AG09319 (cell line): ENCODE measurements around the gene NCOA6.
A peak's percentile ranks its signal among the peaks of the same experiment; 100 is the strongest.

ENCODE experiments used
- DNase-seq: peaks from one replicate; pipeline ENCODE4 v3.0.0-alpha.2; 2010; ENCODE audit warnings: low read depth; ENCODE audit errors: extremely low read depth
- TF ChIP-seq, protein P1 (sequence below): IDR thresholded peaks from 2 replicates; pipeline ENCODE4 v1.5.1; 2011; ENCODE audit warnings: low read depth, mild to moderate bottlenecking, inconsistent platforms, low read length, moderate library complexity

The NCOA6 gene

DNA sequence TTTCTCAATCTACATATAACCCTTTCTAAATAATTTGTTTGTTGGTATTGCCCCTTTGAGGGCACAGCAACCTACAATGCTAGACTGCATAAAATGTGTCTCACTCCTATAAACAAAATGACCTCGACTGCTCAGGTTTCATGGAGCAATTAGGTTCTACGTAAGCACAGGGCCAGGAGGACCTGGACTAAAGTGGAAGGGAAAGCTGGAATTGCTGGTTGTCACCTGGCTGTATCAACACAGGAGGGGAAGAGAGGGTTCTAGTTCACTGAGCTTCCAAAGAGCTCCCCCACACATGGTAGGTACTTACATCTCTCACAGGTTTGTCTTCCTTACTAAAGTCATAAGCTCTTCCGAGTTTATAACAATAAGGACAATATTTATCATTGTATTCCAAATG lies 51.0 kb downstream of the NCOA6 start:
- no peak for DNase-seq
- TF ChIP-seq, protein P1, sequence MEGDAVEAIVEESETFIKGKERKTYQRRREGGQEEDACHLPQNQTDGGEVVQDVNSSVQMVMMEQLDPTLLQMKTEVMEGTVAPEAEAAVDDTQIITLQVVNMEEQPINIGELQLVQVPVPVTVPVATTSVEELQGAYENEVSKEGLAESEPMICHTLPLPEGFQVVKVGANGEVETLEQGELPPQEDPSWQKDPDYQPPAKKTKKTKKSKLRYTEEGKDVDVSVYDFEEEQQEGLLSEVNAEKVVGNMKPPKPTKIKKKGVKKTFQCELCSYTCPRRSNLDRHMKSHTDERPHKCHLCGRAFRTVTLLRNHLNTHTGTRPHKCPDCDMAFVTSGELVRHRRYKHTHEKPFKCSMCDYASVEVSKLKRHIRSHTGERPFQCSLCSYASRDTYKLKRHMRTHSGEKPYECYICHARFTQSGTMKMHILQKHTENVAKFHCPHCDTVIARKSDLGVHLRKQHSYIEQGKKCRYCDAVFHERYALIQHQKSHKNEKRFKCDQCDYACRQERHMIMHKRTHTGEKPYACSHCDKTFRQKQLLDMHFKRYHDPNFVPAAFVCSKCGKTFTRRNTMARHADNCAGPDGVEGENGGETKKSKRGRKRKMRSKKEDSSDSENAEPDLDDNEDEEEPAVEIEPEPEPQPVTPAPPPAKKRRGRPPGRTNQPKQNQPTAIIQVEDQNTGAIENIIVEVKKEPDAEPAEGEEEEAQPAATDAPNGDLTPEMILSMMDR = no peak

DNA sequence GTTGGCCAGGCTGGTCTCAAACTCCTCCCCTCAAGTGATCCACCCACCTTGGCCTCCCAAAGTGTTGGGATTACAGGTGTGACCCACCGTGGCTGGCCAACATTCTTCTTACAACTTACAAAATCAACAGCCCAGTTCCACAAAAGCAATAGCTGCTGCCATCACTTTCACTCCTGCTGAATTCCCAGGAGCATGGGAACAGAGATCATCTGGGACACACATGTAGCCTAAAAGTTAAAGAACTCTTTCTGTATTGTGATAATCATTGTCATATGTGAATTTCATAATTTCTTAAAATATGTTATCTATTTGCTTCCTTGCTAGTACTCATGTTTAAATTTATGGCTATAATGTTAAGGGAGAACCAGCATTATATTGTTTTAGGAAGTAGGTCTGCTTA lies 51.7 kb downstream of the NCOA6 start:
- peak; percentile 34 for DNase-seq
- TF ChIP-seq, protein P1 = no peak

DNA sequence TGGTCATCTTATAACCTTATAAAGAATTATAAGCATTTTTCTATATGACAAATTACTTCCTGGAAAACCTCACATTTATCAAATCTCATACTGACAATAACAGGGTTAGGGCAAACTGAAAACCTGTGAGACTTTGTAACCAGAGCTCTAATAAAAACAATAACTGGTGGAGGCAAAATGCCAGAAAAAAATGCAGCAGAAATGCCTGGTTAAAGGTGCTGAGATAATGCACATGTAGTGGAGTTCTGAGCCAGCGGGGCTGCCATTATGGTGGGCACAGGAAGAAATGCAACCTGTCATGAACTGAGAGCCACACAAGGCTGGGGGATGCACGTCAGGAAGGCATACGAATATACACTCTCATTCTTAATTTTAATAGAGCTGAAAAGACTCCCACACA lies 53.0 kb downstream of the NCOA6 start:
- TF ChIP-seq, protein P1 = no peak
- DNase-seq = no peak

DNA sequence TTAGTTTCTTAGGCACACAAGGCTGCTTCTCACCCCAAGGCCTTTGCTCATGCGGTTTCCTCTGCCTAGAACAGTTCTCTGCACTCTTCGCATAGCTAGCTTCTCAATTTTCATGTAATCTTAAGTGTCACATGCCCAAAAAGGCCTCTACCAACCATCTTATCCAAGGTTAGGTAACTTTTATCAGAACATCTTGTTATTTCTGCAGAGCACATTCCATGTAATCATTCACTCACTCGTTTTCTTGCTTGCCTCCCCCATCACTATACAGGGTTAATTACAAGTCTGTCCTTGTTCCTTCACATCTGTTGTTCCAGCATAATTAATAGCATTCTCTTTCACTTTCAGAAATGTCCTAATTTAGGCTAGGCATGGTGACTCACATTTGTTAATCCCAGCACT lies 53.8 kb downstream of the NCOA6 start:
- TF ChIP-seq, protein P1 = no peak

DNA sequence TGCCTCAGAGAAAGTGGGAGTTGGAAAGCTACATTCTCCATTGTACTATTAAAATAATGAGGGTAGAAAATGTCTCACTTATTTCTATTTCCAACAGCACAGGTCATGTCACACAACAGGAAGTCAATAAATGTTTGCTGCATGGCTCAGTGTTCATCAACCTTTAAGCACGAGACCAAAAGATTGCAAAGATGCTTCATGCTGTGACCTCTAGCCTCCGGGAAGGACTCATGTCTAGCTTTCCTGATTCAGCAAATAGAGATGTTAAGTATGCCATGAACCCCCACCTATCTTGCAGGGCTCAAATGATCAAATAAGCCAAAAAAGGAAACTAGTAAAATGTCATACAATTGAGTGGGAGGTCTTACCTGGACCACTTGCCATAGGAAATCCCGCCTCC lies 57.4 kb downstream of the NCOA6 start:
- no peak for DNase-seq

More for the DNA sequence above, 53.8 kb downstream of the NCOA6 start:
- DNase-seq = peak; percentile 24

DNA sequence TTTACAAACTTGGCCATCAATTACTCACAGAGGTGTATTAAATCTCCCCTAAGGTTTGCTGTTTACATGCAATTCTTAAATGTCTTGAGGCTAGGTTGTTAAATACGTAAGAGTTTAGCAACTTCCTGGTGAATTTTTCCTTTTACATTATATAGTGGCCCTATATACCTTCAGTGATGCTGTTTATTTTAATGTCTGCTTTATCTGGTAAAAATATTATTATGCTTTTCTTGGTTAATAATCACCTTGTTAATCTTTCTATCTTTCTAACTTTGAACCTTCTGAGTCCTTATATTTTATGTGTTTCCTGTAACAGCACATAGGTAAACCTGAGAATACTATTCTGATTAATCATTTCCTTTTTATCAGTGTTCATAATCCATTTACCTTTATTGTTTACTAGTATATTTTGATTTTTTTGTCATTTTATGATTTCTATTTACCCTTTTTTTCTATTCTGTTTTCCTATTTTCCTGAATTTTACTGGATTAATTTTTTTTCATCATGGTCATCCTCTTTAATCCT lies 63.4 kb downstream of the NCOA6 start:
- TF ChIP-seq, protein P1 = no peak
- DNase-seq = no peak

More for the DNA sequence above, 57.4 kb downstream of the NCOA6 start:
- TF ChIP-seq, protein P1 = no peak

DNA sequence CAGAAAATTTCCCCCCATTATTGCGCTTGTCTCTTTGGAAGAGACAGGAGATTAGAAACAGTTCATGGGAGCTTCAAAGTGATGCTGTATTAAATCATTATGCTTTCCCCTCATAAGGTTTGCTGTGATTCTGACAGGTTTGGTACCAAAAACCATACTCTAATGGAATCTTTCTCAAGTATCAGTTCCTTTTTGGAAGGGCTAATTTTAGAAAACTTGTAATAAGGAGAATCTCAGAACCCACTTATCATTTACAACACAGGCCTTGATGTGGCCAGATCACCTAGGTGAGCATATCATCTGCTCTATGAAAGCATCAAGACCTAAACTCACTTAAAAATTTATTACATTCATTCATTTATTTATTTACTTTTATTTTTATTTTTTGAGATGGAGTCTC lies 70.1 kb downstream of the NCOA6 start:
- TF ChIP-seq, protein P1 = no peak

More for the DNA sequence above, 70.1 kb downstream of the NCOA6 start:
- DNase-seq = no peak
